HL-60/S4 (cell line): ENCODE results near the gene SIM1.

Experiments
- in situ Hi-C: fragments of 300-500 bp; cut with MboI; formaldehyde crosslinking; loops from 2 replicates; pipeline ENCODE4 v1.14.3; 2022; ENCODE audit warnings: low sequenced_read_pairs

The SIM1 gene

GRCh38 chr6:100458841-100459591 is 5.7 kb downstream of the SIM1 start:
- in situ Hi-C loops = no loop called here

GRCh38 chr6:100457311-100457990 is 7.3 kb downstream of the SIM1 start:
- in situ Hi-C loops = no loop called here

- in situ Hi-C loops = no loop called here
Observed at GRCh38 chr6:100456908-100457235, 7.8 kb downstream of the SIM1 start.

- in situ Hi-C loops = no loop called here
Observed at GRCh38 chr6:100456141-100456907, 8.4 kb downstream of the SIM1 start.

- in situ Hi-C loops = no loop called here
Observed at GRCh38 chr6:100455230-100456124, 9.2 kb downstream of the SIM1 start.

GRCh38 chr6:100454551-100455229 is 10.0 kb downstream of the SIM1 start:
- in situ Hi-C loops = no loop called here

GRCh38 chr6:100453701-100454521 is 10.8 kb downstream of the SIM1 start:
- in situ Hi-C loops = no loop called here

GRCh38 chr6:100452998-100453397 is 11.7 kb downstream of the SIM1 start:
- in situ Hi-C loops = no loop called here

- in situ Hi-C loops = no loop called here
Observed at GRCh38 chr6:100451577-100451976, 13.1 kb downstream of the SIM1 start.

- in situ Hi-C loops = no loop called here
Observed at GRCh38 chr6:100449239-100449691, 15.5 kb downstream of the SIM1 start.

- in situ Hi-C loops = no loop called here
Observed at GRCh38 chr6:100447900-100448748, 16.6 kb downstream of the SIM1 start.

- in situ Hi-C loops = no loop called here
Observed at GRCh38 chr6:100447081-100447899, 17.4 kb downstream of the SIM1 start.

GRCh38 chr6:100446115-100447080 is 18.3 kb downstream of the SIM1 start:
- in situ Hi-C loops = no loop called here

- in situ Hi-C loops = no loop called here
Observed at GRCh38 chr6:100445512-100445911, 19.2 kb downstream of the SIM1 start.

GRCh38 chr6:100440935-100441334 is 23.8 kb downstream of the SIM1 start:
- in situ Hi-C loops = no loop called here

- in situ Hi-C loops = no loop called here
Observed at GRCh38 chr6:100435299-100435698, 29.4 kb downstream of the SIM1 start.
